ENCODE results near the gene SORBS1. TPM values are rescaled to one million over a fixed set of nuclear protein-coding genes. Genes with fewer than 3 reads are reported as not detected.

SORBS1 gene
- total RNA-seq, 4 donors from 2014 or later, result 120 to 1,051 (median 449) TPM

DNA sequence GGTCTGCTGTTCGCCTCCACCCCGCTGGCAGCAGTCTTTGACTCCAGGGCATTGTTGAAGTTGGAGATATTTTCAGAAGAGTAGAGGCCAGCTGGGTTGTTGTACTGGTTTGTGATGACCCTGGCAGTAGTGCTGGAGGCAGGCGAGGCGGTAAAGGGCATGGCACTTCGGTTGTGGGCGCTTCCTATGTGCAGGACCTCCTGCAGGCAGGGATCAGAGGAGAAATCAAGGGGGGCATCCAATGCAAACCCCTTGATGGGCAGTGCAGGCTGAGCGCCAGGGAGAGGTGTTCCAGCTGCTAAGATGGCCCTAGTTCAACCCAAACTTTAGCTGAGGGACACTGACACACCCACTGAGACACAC, 297.3 kb downstream of the SORBS1 start:
- DNase-seq (ENCODE audit: low spot score) (no peak), ATAC-seq (ENCODE audit: low FRiP score) (no peak)
- TF ChIP-seq, protein P1, sequence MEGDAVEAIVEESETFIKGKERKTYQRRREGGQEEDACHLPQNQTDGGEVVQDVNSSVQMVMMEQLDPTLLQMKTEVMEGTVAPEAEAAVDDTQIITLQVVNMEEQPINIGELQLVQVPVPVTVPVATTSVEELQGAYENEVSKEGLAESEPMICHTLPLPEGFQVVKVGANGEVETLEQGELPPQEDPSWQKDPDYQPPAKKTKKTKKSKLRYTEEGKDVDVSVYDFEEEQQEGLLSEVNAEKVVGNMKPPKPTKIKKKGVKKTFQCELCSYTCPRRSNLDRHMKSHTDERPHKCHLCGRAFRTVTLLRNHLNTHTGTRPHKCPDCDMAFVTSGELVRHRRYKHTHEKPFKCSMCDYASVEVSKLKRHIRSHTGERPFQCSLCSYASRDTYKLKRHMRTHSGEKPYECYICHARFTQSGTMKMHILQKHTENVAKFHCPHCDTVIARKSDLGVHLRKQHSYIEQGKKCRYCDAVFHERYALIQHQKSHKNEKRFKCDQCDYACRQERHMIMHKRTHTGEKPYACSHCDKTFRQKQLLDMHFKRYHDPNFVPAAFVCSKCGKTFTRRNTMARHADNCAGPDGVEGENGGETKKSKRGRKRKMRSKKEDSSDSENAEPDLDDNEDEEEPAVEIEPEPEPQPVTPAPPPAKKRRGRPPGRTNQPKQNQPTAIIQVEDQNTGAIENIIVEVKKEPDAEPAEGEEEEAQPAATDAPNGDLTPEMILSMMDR (IDR thresholded peaks at IDR 0.05), result no peak

DNA sequence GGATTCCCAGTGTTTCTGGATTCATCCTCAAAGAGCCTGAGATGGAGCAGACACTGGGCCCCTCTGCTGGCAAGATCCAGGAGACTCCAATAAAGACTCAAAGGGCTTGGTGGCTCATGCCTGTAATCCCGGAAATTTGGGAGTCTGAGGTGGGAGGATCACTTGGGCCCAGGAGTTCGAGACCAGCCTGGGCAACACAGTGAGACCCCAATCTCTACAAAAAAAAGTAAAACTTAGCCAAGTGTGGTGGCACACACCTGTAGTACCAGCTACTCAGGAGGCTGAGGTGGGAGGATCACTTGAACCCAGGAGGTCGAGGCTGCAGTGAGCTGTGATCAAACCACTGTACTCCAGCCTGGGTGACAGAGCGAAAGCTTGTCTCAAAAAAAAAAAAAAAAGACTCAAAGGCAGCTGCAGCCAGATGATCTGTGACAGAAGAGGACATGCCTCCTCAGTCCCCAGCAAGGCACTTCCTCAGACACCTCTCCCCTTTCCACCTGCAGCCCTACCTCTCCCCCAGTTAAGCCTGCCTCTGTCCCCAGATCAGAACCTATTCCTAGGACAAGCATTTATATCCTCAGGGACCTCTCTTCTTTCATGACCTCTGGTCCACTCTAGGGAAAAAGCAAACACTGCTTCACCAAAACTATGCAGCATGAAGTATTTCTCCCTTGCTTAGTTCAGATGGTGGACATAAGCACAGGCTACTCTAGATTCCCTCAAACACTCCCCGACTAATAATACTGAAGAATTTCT, 298.2 kb downstream of the SORBS1 start:
- TF ChIP-seq, protein P1 (IDR thresholded peaks at IDR 0.05), result no peak
- DNase-seq (ENCODE audit: low spot score) (no peak), ATAC-seq (ENCODE audit: low FRiP score) (no peak)

DNA sequence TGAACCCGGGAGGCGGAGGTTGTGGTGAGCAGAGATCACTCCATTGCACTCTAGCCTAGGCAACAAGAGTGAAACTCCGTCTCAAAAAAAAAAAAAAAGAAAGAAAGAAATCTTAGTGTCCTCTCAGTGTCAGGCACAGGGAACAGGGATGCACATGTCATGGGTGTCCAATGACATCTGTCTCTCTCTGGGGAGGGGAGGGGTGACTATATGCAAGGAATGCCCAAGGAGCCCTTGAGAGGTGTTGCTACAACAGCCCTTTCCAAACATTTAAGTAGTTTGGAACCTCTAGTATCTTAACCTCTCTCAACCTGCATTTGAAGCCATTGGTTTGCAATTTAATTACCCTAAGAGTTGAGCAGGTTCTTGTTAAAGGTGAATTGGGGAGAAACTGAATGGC, 299.2 kb downstream of the SORBS1 start:
- TF ChIP-seq, protein P1 (IDR thresholded peaks at IDR 0.05), result no peak
- DNase-seq (ENCODE audit: low spot score), result no peak
- ATAC-seq (ENCODE audit: low FRiP score), result no peak

Other genes starting within 250 kb of the SORBS1 start
- 10 to 100 TPM; 23.5 to 35.2 (median 28.8) TPM for gene ALDH18A1, start 95.3 kb upstream of the SORBS1 start, total RNA-seq
- gene TCTN3, start 132.6 kb upstream of the SORBS1 start, total RNA-seq, result 10 to 100 TPM; 24.1 to 27.1 (median 24.7) TPM
- gene ENTPD1, start 194.8 kb upstream of the SORBS1 start, total RNA-seq, result 10 to 100 TPM in 3 of 4 donors, 1 to 10 TPM in 1; 7.5 to 39.4 (median 22.2) TPM

Measured in omental fat pad (tissue), 4 donors.